Activated T-cell treated with anti-CD3 and anti-CD28 coated beads, Interleukin-2, amount 50 U/mL, for 4 hours (primary cell): ENCODE data around the gene MRGPRX3. TPM values are rescaled to one million over a fixed set of nuclear protein-coding genes. Genes with fewer than 3 reads are reported as not detected.
"Not testable (repeated sequence)": the region's sequence is repeated elsewhere in the genome, so short reads cannot be mapped to it uniquely, and the experiment has no call there.

Source experiments
- ATAC-seq, 2 donors: fragments of 200-7000 bp; cut with Tn5 transposase; one replicate each; pipeline ENCODE4 v1.10.0; 2021
- DNase-seq: peaks from one replicate; pipeline ENCODE4 v3.0.0-alpha.2; 2020
- H3K27me3 Mint-ChIP-seq: one replicate; pipeline ENCODE4 v1.8.0; 2021; ENCODE audit warnings: low read depth, mixed read lengths
- H3K36me3 Mint-ChIP-seq: one replicate; pipeline ENCODE4 v1.8.0; 2022; ENCODE audit warnings: mixed read lengths; ENCODE audit not compliant: insufficient read depth
- H3K4me1 Mint-ChIP-seq: one replicate; pipeline ENCODE4 v1.8.0; 2021; ENCODE audit warnings: low read depth, mixed read lengths
- H3K4me3 Mint-ChIP-seq: one replicate; pipeline ENCODE4 v1.8.0; 2021; ENCODE audit warnings: mild to moderate bottlenecking, moderate library complexity, mixed read lengths
- H3K9me3 Mint-ChIP-seq: one replicate; pipeline ENCODE4 v1.8.0; 2021; ENCODE audit warnings: mixed read lengths
- total RNA-seq, 3 donors: library from RNA; stranded (reverse); gene quantifications; one replicate each; pipeline ENCODE4 v1.2.1, GENCODE V29; 2021

Gene MRGPRX3
- not detected for total RNA-seq

DNA sequence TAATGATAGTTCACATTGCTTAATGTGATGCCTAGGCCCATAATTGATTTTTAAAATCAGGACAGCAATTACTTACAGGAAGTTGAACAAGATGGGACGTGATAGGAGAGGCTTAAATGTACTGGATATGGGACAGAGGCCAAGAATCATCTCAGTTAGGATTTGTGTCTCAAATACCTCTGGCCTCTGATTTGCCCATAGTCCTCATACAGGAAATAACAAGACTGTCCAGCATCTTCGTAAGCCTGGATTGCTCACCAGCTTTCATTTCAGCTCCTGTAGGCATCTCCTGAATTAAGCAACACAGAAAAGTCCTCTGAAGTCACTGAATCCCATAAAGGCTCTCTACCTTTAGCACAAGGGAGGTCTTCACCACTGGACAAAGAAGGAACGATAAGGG lies at the start of gene MRGPRX3:
TSS of gene MRGPRX3 (plus strand) at position 231 of the 400 bp plus-strand sequence. CDS start 4,632 bp downstream, outside the sequence.
- ATAC-seq: no peak
- no peak for DNase-seq
- H3K27me3 Mint-ChIP-seq: peaks cover 31% of the 10 kb centered on the region
- no peaks in the 10 kb centered on the region for H3K36me3 Mint-ChIP-seq
- H3K4me1 Mint-ChIP-seq: no peaks in the 10 kb centered on the region
- H3K4me3 Mint-ChIP-seq: no peak within 1 kb of the TSS
- no peaks in the 10 kb centered on the region for H3K9me3 Mint-ChIP-seq

DNA sequence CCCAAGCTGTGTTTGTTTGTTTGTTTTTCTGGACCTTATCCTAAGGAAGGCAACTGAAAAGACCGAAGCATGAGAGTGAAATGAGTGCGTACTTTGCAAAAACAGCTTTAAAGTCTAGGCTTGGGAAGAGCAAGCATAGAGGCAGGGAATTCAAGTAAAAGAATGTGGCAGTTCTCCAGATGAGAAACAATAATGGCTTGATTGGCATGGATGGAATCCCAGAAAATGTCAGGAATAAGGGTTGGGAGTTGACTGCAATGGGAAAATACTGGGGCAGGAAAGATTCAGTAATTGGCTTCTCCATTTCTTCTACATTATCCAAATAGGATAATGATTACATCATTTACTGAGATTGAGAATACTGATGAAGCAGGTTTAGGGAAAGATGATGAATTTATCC lies 44.0 kb upstream of the MRGPRX3 start:
- Mint-ChIP-seq H3K36me3 (peaks cover 48% of the 10 kb centered on the region), H3K27me3 (no peaks in the 10 kb centered on the region), H3K4me1 (no peaks in the 10 kb centered on the region), H3K4me3 (no peak overlapping the region), H3K9me3 (no peaks in the 10 kb centered on the region)
- DNase-seq (no peak), ATAC-seq (no peak)

DNA sequence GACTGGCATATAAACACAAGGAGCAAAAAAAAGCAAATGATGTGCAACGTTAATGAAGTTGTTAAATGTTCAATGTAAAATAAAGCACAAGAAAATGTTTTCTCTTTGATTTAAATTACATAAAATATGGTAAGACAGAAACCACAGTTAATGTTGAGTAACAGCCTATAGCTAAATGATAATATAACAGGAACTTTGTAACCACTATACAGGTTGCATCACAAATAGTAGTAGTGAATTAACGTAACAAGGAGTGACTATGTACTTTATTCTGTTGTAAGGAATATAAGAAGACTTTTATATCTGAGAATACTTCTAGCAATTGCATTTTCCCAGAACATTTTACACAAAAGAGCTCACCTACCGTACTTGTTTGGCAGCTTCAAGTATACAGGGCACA lies 43.4 kb upstream of the MRGPRX3 start:
- no peaks in the 10 kb centered on the region for H3K27me3 Mint-ChIP-seq
- no peak for DNase-seq
- H3K4me3 Mint-ChIP-seq: no peak overlapping the region

DNA sequence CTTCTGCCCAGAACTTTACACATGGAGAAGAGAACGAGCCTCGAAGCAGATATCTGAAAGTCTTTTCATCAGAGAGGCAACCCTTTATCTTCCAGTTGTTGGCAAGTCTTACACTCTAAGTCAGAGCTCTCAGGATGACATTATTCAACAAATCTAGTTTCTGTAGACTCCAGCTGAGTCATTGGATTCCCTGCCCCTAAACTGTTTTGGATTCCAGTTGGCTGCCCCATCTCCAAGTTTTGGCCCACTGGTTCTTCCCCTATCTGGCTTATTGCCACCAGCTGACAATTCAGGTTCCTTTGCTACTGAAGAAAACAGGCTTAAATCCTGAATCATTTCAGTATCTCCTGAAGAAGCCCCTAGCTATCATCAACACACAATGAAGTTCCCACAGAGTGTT lies 40.6 kb upstream of the MRGPRX3 start:
- ATAC-seq (no peak), DNase-seq (no peak)
- H3K36me3 Mint-ChIP-seq: peaks cover 51% of the 10 kb centered on the region
- H3K4me3 Mint-ChIP-seq: no peak overlapping the region
- no peaks in the 10 kb centered on the region for H3K9me3 Mint-ChIP-seq
- H3K4me1 Mint-ChIP-seq: no peaks in the 10 kb centered on the region
- H3K27me3 Mint-ChIP-seq: no peaks in the 10 kb centered on the region

More for the DNA sequence above, 43.4 kb upstream of the MRGPRX3 start:
- Mint-ChIP-seq H3K4me1 (no peaks in the 10 kb centered on the region), H3K36me3 (peaks cover 49% of the 10 kb centered on the region), H3K9me3 (no peaks in the 10 kb centered on the region)
- no peak for ATAC-seq

DNA sequence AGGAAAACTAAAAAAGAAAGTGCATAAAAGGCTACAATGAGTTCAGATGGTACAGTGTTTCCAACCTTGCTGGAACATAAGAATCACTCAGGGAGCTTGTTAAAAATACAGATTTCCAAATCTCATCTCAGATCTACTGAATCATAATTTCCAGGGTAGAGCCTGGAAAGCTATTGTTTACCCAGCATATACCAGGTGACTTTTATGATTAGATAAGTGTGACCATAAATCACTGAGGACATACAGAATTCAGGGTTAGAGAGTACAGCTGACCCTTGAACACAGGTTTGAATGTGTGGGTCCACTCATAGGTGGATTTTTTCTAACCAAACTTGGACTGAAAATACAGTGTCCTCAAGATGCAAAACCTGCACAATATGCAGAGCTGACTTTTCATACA lies 38.4 kb upstream of the MRGPRX3 start:
- peaks cover 41% of the 10 kb centered on the region for H3K36me3 Mint-ChIP-seq
- no peaks in the 10 kb centered on the region for H3K27me3 Mint-ChIP-seq

DNA sequence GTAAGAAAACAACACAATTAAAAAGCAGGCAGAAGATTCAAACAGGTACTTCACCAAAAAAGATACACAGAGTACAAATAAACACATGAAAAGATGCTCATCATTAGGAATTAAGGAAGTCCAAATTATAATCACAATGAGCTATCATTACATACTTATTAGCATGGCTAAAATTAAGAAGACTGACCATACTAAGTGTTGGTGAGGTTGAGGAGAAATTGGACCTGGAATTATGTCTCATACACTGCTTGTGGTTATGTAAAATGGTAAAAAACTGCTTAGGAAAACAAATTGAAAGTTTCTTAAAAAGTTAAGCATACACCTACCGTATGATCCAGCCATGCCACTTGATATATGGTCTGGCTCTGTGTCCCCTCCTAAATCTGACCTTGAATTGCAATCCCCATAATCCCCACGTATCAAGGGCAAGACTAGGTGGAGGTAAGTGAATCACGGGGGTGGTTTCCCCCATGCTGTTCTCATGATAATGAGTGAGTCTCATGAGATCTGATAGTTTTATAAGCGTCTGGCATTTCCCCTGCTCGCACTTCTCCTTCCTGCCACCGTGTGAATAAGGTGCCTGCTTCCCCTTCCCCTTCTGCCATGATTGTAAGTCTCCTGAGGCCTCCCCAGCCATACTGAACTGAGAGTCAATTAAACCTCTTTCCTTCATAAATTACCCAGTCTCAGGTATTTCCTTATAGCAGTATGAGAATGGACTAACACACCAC lies 31.3 kb upstream of the MRGPRX3 start:
- peaks cover 24% of the 10 kb centered on the region for H3K36me3 Mint-ChIP-seq
- H3K4me1 Mint-ChIP-seq: peaks cover 30% of the 10 kb centered on the region
- H3K4me3 Mint-ChIP-seq: peak overlapping the region; percentile 1
- no peaks in the 10 kb centered on the region for H3K9me3 Mint-ChIP-seq
- H3K27me3 Mint-ChIP-seq: no peaks in the 10 kb centered on the region
- DNase-seq: no peak
- ATAC-seq: peak in 1 of 2 donors; percentile 5

More for the DNA sequence above, 38.4 kb upstream of the MRGPRX3 start:
- Mint-ChIP-seq H3K4me1 (peaks cover 2% of the 10 kb centered on the region), H3K4me3 (no peak overlapping the region), H3K9me3 (no peaks in the 10 kb centered on the region)
- no peak for ATAC-seq
- no peak for DNase-seq

DNA sequence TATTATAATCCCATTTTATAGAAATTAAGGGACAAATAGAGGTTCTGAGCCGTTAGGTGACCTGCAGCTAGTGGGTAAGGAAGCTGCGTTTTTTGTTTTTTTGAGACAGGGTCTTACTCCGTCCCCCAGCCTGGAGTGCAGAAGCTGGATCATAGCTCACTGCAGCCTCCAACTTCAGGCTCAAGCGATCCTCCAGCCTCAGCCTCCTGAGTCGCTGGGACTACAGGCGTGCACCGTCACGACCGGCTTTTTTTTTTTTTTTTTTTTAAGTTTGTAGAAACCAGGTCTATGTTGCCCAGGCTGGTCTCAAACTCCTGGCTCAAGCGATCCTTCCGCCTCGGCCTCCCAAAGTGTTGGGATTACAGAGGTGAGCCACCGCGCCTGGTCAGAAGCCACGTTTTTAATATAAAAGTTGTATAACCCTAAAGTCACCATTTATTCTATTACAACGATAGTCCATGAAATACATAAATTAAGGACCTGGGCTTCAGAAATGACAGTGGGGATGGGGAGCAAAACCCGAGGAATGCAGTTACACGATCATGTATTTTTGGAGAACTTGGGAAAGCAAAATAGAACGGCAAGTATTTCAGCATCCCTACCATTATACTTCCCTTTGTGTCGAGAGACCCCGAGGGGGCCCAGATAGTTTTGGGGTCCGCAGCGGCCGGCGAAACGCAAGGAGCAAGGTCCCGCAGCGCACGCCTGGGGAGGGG lies 27.1 kb upstream of the MRGPRX3 start:
- Mint-ChIP-seq H3K27me3 (peaks cover under 1% of the 10 kb centered on the region), H3K4me1 (peaks cover 36% of the 10 kb centered on the region), H3K36me3 (peaks cover 18% of the 10 kb centered on the region), H3K4me3 (peak overlapping the region; percentile 94), H3K9me3 (no peaks in the 10 kb centered on the region)
- ATAC-seq (no peak), DNase-seq (no peak)

DNA sequence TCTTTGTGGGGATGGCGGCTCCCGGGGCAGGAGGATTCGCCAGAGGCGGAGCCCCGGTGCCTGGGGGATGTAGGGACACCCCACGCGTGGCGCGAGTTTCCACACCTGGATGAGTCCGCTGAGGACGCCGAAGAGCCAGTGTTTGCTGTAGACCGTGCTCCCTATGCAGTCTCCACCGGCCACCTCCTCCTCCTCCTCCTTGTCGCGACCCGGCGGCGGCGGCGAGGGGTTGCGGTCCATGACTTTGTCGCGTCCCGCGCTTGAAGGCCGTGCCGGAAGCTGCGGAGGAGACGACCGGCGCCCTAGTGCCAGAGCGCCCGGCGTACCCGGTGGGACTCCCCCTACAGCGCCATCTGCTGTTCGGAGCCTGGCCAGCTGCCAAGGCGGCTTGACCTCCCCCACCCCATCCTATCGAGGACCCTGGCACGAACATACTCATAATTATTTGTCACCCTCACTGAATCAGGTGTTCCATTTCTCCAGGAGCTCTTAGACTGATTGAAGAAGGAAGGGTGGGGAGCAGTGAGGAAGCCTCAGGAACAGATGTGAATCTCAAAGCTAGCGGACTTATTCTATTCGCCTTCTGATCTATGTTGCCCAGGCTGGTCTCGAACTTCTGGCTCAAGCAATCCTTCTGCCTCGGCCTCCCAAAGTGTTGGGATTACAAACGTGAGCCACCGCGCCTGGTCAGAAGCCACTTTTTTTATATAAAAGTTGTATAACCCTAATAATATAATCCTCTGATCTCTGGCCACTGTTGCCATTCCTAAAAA lies 26.4 kb upstream of the MRGPRX3 start, which contains the start of gene SAAL1:
TSS of gene SAAL1 (minus strand) at position 281 of the 773 bp plus-strand sequence. CDS start at position 240, 41 bp downstream.
- H3K36me3 Mint-ChIP-seq: peaks cover 13% of the 10 kb centered on the region
- peak within 1 kb of the TSS; percentile 94 for H3K4me3 Mint-ChIP-seq
- DNase-seq: peak; percentile 88
- no peaks in the 10 kb centered on the region for H3K9me3 Mint-ChIP-seq
- H3K27me3 Mint-ChIP-seq: peaks cover 8% of the 10 kb centered on the region
- peak; percentile 99 for ATAC-seq
- H3K4me1 Mint-ChIP-seq: peaks cover 34% of the 10 kb centered on the region

DNA sequence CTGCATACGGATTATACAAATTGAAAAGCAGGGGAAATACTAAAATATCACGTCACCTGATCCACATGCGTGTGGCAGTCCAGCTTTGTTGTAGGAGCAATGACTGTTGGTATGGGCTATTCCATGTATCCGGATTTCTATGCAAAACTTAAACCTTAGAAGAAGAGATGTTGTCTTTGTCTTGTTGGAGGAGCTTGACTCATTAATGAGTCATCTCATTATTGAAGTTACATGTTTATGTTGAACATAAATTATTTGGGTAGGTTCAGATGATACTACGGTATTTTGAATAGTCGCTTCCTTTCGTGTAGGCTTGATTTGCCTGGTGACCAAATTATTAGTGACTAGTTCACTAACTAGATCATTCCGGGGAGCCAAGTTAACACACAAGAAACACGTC lies 25.7 kb upstream of the MRGPRX3 start:
- peaks cover 11% of the 10 kb centered on the region for H3K27me3 Mint-ChIP-seq
- no peaks in the 10 kb centered on the region for H3K9me3 Mint-ChIP-seq
- peaks cover 27% of the 10 kb centered on the region for H3K4me1 Mint-ChIP-seq
- DNase-seq: no peak
- ATAC-seq: no peak
- H3K36me3 Mint-ChIP-seq: peaks cover 6% of the 10 kb centered on the region
- H3K4me3 Mint-ChIP-seq: peak overlapping the region; percentile 94

DNA sequence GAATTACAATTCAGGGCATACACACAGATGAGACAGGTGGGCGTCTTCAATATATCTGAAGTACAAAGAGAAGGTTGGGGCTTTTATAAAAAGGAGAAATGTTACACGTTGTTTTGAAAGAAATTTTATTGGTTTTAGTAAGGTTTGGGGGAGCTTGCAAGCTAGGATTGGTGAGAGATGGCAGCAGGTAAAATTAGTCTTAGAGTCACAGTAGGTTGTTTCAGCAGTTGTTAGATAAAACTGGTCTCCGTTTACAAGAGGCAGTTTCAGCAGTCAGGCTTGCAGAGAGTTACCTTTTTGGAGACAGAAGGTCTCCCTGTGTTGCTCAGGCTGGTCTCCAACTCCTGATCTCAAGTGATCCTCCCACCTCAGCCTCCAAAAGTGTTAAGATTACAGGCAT lies 24.1 kb upstream of the MRGPRX3 start:
- Mint-ChIP-seq H3K4me1 (peaks cover 24% of the 10 kb centered on the region), H3K9me3 (no peaks in the 10 kb centered on the region), H3K27me3 (peaks cover 16% of the 10 kb centered on the region), H3K36me3 (peaks cover 2% of the 10 kb centered on the region), H3K4me3 (no peak overlapping the region)
- DNase-seq: no peak
- no peak for ATAC-seq

DNA sequence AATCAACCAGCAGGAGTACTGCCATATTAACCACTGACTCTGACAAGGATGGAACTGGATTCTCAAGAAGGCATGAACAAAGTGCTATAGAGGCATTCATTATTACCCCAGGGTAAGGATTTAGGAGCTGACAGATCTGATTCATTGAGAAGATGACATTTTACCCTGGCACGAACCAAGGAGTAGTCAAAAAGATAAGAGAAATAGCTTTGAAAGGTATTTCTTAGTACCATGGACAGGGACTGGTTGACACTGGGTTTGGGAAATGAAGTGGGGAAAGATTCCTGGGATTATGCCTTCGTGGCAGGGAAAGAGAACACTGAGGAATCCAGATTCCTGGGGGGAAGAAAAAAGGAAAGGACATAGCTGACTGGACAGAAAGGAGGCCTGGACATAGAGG lies 21.4 kb upstream of the MRGPRX3 start:
- no peaks in the 10 kb centered on the region for H3K9me3 Mint-ChIP-seq
- no peak overlapping the region for H3K4me3 Mint-ChIP-seq
- no peaks in the 10 kb centered on the region for H3K36me3 Mint-ChIP-seq
- DNase-seq (no peak), ATAC-seq (no peak)
- peaks cover 9% of the 10 kb centered on the region for H3K4me1 Mint-ChIP-seq
- H3K27me3 Mint-ChIP-seq: peaks cover 28% of the 10 kb centered on the region

DNA sequence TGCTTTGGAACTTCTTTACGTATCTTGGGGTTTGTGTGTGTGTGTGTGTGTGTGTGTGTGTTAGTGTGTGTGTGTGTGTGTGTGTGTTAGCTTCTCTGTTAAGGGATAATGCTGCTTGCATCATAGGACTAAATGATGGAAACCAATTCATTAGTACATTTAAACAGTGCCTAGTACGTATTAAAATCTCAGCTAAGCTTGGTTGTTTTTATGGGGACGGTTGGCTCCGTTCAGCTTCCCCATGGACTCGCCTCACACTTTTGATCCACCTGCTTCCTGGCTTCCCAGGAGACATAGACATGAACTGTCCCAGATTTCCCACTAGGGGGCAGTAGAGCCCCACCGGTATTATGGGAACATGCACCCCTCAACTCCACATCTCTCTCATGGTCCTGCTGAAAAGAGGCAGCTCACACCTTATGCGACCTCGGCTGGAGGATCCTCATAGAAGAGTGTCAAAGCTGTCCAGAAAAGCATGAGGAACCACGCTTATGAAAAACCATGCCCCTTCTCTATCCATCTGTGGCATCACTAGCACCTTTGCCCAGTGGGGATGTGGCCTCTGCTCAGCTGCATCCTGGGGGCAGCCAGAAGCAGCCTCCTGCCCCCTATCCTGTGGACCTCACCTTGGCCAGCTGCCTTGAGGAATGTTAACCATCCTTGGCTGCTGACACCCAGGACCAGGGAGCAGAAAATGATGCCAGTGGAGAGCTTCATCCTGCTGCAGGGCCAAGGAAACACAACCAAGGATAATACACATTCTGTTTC lies 16.8 kb upstream of the MRGPRX3 start:
- Mint-ChIP-seq H3K9me3 (no peaks in the 10 kb centered on the region), H3K27me3 (peaks cover 24% of the 10 kb centered on the region), H3K4me1 (no peaks in the 10 kb centered on the region), H3K36me3 (no peaks in the 10 kb centered on the region), H3K4me3 (no peak overlapping the region)
- DNase-seq: peak; percentile 51
- peak; percentile 89 to 96 for ATAC-seq

DNA sequence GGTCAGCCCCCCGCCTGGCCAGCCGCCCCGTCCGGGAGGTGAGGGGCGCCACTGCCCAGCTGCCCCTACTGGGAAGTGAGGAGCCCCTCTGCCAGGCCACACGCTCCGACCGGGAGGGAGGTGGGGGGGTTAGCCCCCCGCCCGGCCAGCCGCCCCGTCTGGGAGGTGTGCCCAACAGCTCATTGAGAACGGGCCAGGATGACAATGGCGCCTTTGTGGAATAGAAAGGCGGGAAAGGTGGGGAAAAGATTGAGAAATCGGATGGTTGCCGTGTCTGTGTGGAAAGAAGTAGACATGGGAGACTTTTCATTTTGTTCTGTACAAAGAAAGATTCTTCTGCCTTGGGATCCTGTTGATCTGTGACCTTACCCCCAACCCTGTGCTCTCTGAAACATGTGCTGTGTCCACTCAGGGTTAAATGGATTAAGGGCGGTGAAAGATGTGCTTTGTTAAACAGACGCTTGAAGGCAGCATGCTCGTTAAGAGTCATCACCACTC lies 11.0 kb upstream of the MRGPRX3 start:
- not testable (repeated sequence) for ATAC-seq, H3K9me3 Mint-ChIP-seq, DNase-seq, H3K4me3 Mint-ChIP-seq, H3K27me3 Mint-ChIP-seq, H3K36me3 Mint-ChIP-seq, H3K4me1 Mint-ChIP-seq
